AG04450 (cell line): Measurements from ENCODE around the gene SERPINH1. TPM values are rescaled to one million over a fixed set of nuclear protein-coding genes. Genes with fewer than 3 reads are reported as not detected.

Experiments
- CTCF ChIA-PET: fragments of 300-600, 350-600 bp; formaldehyde crosslinking; extraction: SDS; loops from one replicate; lab custom pipeline; 2022; ENCODE audit warnings: antibody characterized with exemption, inconsistent platforms; lab: Charles Lee
- POLR2A ChIA-PET: fragments of 350-600 bp; formaldehyde crosslinking; extraction: SDS; loops from one replicate; lab custom pipeline; 2021; ENCODE audit warnings: antibody characterized with exemption, inconsistent platforms; lab: Yijun Ruan, JAX
- DNase-seq: peaks from one replicate; pipeline ENCODE4 v3.0.0-alpha.2; 2011; ENCODE audit warnings: low read depth, low spot score
- H3K27ac ChIP-seq: one replicate; pipeline ENCODE4 v1.5.1; 2012; ENCODE audit warnings: low read depth, low read length, control low read depth
- H3K27me3 ChIP-seq: one replicate; pipeline ENCODE4 v1.6.0; 2012; ENCODE audit warnings: low read length; ENCODE audit not compliant: control insufficient read depth, insufficient read depth
- H3K4me3 ChIP-seq: 2 replicates; pipeline ENCODE4 v1.5.1; 2011; ENCODE audit warnings: mild to moderate bottlenecking, low read depth, low read length, control low read depth
- H3K9me3 ChIP-seq: 2 replicates; pipeline ENCODE4 v1.5.1; 2012; ENCODE audit warnings: low read length; ENCODE audit not compliant: control insufficient read depth, insufficient read depth
- polyA plus RNA-seq: library from polyadenylated mRNA; depleted of rRNA; stranded (reverse); fragments of >200 nt; gene quantifications from 2 replicates; pipeline ENCODE4 v1.2.3, GENCODE V29; 2011
- TF ChIP-seq, protein P1 (sequence below): IDR thresholded peaks from 2 replicates; pipeline ENCODE4 v1.5.1; 2011; ENCODE audit warnings: low read depth, low read length, control low read depth, inconsistent platforms

SERPINH1 gene
- polyA plus RNA-seq, 1 experiment, result 881 TPM

DNA sequence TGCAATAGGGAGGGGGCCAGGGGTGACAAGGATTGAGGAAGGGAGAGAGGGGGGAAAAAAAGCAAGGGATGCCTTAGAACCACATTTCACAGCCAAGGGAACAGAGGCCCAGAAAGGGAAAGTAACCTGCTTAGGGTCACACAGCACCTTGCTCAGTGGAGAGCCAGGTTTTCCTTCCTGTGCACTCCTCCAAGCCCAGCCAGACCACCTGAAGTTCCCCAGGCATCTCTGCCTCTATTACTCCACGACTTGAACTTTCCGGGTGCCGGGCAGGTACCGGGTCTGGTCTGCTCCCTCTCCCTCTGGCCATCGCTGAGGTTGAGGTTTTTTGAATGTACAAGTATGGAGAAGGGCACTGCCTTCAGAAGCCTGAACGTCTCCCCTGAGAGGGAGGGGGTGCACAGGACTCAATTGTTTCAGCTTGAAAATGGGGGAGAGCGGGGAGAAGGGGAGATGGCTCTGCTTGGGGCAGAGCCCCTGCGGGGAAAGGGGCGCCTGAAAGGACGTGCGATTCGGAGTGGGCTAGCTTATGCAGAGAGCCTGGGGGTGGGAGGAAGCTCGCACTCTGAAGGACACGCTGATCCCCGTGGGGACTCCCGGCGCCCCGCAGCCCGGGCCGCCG lies 516 bp upstream of the SERPINH1 start:
- Histone ChIP-seq H3K4me3 (peak overlapping the region; percentile 77), H3K27ac (peak overlapping the region; percentile 11), H3K27me3 (no peaks in the 10 kb centered on the region), H3K9me3 (peaks cover 3% of the 10 kb centered on the region; the same call in 1 of the 2 replicates)
- TF ChIP-seq, protein P1, sequence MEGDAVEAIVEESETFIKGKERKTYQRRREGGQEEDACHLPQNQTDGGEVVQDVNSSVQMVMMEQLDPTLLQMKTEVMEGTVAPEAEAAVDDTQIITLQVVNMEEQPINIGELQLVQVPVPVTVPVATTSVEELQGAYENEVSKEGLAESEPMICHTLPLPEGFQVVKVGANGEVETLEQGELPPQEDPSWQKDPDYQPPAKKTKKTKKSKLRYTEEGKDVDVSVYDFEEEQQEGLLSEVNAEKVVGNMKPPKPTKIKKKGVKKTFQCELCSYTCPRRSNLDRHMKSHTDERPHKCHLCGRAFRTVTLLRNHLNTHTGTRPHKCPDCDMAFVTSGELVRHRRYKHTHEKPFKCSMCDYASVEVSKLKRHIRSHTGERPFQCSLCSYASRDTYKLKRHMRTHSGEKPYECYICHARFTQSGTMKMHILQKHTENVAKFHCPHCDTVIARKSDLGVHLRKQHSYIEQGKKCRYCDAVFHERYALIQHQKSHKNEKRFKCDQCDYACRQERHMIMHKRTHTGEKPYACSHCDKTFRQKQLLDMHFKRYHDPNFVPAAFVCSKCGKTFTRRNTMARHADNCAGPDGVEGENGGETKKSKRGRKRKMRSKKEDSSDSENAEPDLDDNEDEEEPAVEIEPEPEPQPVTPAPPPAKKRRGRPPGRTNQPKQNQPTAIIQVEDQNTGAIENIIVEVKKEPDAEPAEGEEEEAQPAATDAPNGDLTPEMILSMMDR, result no peak
- CTCF ChIA-PET, result interaction anchor here (0.9 kb wide), 1 partner anchor 13 kb away, joined by 3 read pairs; no protein-coding TSS in a partner anchor
- no peak for DNase-seq
- POLR2A ChIA-PET, result interaction anchor here (0.7 to 6.9 kb wide), 8 partner anchors 7 to 154 kb away, joined by 3 to 120 read pairs (median 6); partner anchors contain the start of gene GDPD5

DNA sequence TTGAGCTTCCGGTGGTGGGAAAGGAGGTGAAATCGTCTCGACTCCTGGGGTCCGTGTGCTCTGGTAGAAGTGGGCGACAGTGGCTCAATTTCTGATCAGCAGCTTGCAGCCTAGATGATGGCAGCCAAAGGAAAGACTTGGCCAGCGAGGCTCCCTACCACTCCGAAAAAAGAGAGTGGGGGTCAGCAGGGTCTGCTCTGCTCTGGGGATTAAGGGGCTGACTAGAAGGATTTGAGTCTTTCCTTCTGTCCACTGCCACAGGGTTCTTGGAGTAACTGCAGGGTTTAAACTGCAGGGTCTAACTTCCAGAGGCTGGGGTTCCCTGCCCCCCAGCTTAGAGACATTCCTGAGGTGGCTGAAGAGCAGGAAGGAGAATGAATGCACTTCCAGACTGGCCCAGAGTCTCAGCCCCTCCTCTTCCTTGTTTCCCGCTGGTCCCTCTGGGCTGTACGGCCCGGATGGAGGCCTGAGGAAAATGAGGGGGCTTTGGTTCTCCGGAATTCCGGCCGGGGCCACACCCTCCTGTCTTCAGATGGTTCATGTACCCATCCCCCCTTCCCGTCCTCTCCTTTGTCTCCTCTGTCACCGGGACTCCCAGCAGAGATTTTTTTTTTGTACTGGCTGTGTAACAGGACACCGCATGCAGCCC lies 907 bp downstream of the SERPINH1 start:
- H3K27me3 ChIP-seq, result no peaks in the 10 kb centered on the region
- ChIA-PET CTCF (interaction anchor here (0.6 to 7.0 kb wide), 5 partner anchors 9 to 18 kb away, joined by 3 to 53 read pairs (median 5); no protein-coding TSS in a partner anchor), POLR2A (interaction anchor here (0.8 to 6.9 kb wide), 6 partner anchors 9 to 149 kb away, joined by 3 to 120 read pairs (median 6); partner anchors contain the start of gene GDPD5)
- H3K9me3 ChIP-seq, result peaks cover 6% of the 10 kb centered on the region; the same call in 1 of the 2 replicates
- TF ChIP-seq, protein P1, result no peak
- DNase-seq, result no peak
- peak overlapping the region; percentile 97 for H3K27ac ChIP-seq
- peak overlapping the region; percentile 77 for H3K4me3 ChIP-seq

DNA sequence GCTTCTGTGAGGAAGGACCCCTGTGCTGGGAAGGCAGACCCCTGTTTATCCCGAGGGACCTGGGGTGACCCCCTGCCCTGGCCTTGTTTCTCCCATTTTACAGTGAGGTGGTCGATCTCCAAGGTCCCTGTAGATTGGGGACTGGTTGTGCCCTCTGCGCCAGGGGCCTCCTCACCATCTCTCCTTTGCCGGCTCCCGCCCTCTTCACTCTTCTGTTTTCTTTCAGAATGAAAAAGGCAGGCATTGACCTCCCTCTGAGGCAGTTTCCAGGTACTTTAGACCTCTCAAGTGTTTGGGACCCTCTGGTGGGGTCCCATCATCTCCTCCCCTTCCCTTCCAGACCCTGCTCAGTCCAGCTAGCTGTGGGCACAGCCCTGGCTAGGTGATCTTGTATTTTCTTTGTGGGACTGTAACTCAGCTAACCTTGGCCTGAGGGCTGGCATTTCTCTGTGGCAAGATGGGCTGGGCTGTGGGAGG lies 1.5 kb downstream of the SERPINH1 start:
- DNase-seq, result no peak
- peaks cover 6% of the 10 kb centered on the region; the same call in 1 of the 2 replicates for H3K9me3 ChIP-seq
- ChIA-PET CTCF (interaction anchor here (1.6 to 7.0 kb wide), 4 partner anchors 10 to 17 kb away, joined by 4 to 53 read pairs (median 10); no protein-coding TSS in a partner anchor), POLR2A (interaction anchor here (0.9 to 6.9 kb wide), 4 partner anchors 9 to 38 kb away, joined by 3 to 120 read pairs (median 24); partner anchors contain the start of gene GDPD5)
- peak overlapping the region; percentile 97 for H3K27ac ChIP-seq
- TF ChIP-seq, protein P1, result no peak
- no peaks in the 10 kb centered on the region for H3K27me3 ChIP-seq
- peak overlapping the region; percentile 77 for H3K4me3 ChIP-seq

DNA sequence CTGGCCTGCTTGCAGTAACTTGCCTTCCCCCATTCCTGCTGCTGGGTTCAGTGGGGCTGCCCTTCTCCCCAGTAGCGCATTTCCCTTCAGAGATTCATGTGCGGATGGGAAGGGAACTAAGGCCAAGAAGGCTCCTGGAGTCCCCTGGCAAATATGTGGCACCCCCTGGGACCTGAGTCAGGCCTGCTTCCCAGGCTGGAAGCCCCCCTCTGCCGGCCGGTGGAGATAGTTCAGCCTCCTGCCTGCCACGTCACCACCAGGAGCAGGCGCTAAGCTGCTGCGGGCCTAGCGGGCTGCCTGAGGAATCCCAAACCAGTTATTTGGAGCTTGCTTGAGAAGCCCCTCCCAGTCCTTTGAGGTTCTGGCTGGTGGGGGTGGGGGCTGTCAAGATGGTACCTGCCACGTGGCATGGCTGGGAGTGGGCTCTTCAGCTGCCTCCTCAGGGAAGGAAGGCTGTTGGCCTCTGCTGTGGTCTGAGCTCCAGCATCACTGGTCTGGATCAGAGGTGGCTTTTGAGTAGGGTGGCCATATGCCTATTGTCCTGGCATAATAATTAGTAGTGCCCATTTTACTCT lies 2.0 kb downstream of the SERPINH1 start:
- peak overlapping the region; percentile 97 for H3K27ac ChIP-seq
- peaks cover 6% of the 10 kb centered on the region; the same call in 1 of the 2 replicates for H3K9me3 ChIP-seq
- H3K4me3 ChIP-seq, result peak overlapping the region; percentile 77
- peak; percentile 74 for DNase-seq
- ChIA-PET POLR2A (interaction anchor here (0.5 to 6.9 kb wide), 7 partner anchors 10 to 128 kb away, joined by 3 to 120 read pairs (median 4); partner anchors contain the start of gene GDPD5), CTCF (interaction anchor here (0.8 to 7.0 kb wide), 4 partner anchors 9 to 17 kb away, joined by 4 to 53 read pairs (median 10); no protein-coding TSS in a partner anchor)
- TF ChIP-seq, protein P1, result peak; percentile 71
- H3K27me3 ChIP-seq, result no peaks in the 10 kb centered on the region
